ENCODE data around the gene FAM98A. TPM values are rescaled to one million over a fixed set of nuclear protein-coding genes. Genes with fewer than 3 reads are reported as not detected.

The FAM98A gene
- total and polyA plus RNA-seq, 4 donors, result 29.8 to 44.4 (median 41.3) TPM

GRCh38 chr2:33617989-33618388 is 18.9 kb upstream of the FAM98A start:
- Histone ChIP-seq H3K4me1 (ENCODE audit: control insufficient read depth, insufficient read depth, low read length) (no peaks in the 10 kb centered on the region), H3K4me3 (ENCODE audit: low read depth, low read length) (no peak overlapping the region), H3K36me3 (ENCODE audit: control insufficient read depth, insufficient read depth, low read length) (no peaks in the 10 kb centered on the region), H3K27me3 (ENCODE audit: control insufficient read depth, insufficient read depth, low read length) (no peaks in the 10 kb centered on the region), H3K9me3 (ENCODE audit: control insufficient read depth, insufficient read depth, low read length) (no peaks in the 10 kb centered on the region), H3K27ac (ENCODE audit: low read depth, low read length) (no peak overlapping the region)
- no CpG with 5 or more reads among the region's 1 CpG for WGBS (ENCODE audit: insufficient coverage)
- DNase-seq (ENCODE audit: low read depth in 4 of 6, low spot score in 6 of 6), result no peak

GRCh38 chr2:33617401-33617800 is 18.3 kb upstream of the FAM98A start:
- Histone ChIP-seq H3K4me3 (ENCODE audit: low read depth, low read length) (no peak overlapping the region), H3K9me3 (ENCODE audit: control insufficient read depth, insufficient read depth, low read length) (no peaks in the 10 kb centered on the region), H3K36me3 (ENCODE audit: control insufficient read depth, insufficient read depth, low read length) (no peaks in the 10 kb centered on the region), H3K4me1 (ENCODE audit: control insufficient read depth, insufficient read depth, low read length) (no peaks in the 10 kb centered on the region), H3K27me3 (ENCODE audit: control insufficient read depth, insufficient read depth, low read length) (no peaks in the 10 kb centered on the region), H3K27ac (ENCODE audit: low read depth, low read length) (no peak overlapping the region)
- DNase-seq (ENCODE audit: low read depth in 4 of 6, low spot score in 6 of 6), result no peak
- WGBS (ENCODE audit: insufficient coverage), result 100% methylated on average over 2 of the region's 2 CpGs

GRCh38 chr2:33616873-33617272 is 17.8 kb upstream of the FAM98A start:
- no peak overlapping the region for H3K4me3 ChIP-seq (ENCODE audit: low read depth, low read length)
- no peaks in the 10 kb centered on the region for H3K27me3 ChIP-seq (ENCODE audit: control insufficient read depth, insufficient read depth, low read length)
- H3K9me3 ChIP-seq (ENCODE audit: control insufficient read depth, insufficient read depth, low read length), result no peaks in the 10 kb centered on the region
- DNase-seq (ENCODE audit: low read depth in 4 of 6, low spot score in 6 of 6), result no peak
- H3K4me1 ChIP-seq (ENCODE audit: control insufficient read depth, insufficient read depth, low read length), result no peaks in the 10 kb centered on the region
- H3K27ac ChIP-seq (ENCODE audit: low read depth, low read length), result no peak overlapping the region
- H3K36me3 ChIP-seq (ENCODE audit: control insufficient read depth, insufficient read depth, low read length), result no peaks in the 10 kb centered on the region
- 90% methylated on average over 1 of the region's 2 CpGs for whole genome bisulfite sequencing (ENCODE audit: insufficient coverage)

- H3K4me3 ChIP-seq (ENCODE audit: low read depth, low read length), result no peak overlapping the region
- no peaks in the 10 kb centered on the region for H3K9me3 ChIP-seq (ENCODE audit: control insufficient read depth, insufficient read depth, low read length)
- H3K27ac ChIP-seq (ENCODE audit: low read depth, low read length), result no peak overlapping the region
- H3K27me3 ChIP-seq (ENCODE audit: control insufficient read depth, insufficient read depth, low read length), result no peaks in the 10 kb centered on the region
- H3K36me3 ChIP-seq (ENCODE audit: control insufficient read depth, insufficient read depth, low read length), result no peaks in the 10 kb centered on the region
- H3K4me1 ChIP-seq (ENCODE audit: control insufficient read depth, insufficient read depth, low read length), result no peaks in the 10 kb centered on the region
- no peak for DNase-seq (ENCODE audit: low read depth in 4 of 6, low spot score in 6 of 6)
These were observed 15.1 kb upstream of the FAM98A start for GRCh38 chr2:33614190-33614589.

- H3K27ac ChIP-seq (ENCODE audit: low read depth, low read length), result no peak overlapping the region
- H3K4me3 ChIP-seq (ENCODE audit: low read depth, low read length), result no peak overlapping the region
- no peaks in the 10 kb centered on the region for H3K9me3 ChIP-seq (ENCODE audit: control insufficient read depth, insufficient read depth, low read length)
- no peaks in the 10 kb centered on the region for H3K27me3 ChIP-seq (ENCODE audit: control insufficient read depth, insufficient read depth, low read length)
- WGBS (ENCODE audit: insufficient coverage), result no CpG with 5 or more reads among the region's 2 CpGs
- peak in 1 of 6 donors; percentile 13 for DNase-seq (ENCODE audit: low read depth in 4 of 6, low spot score in 6 of 6)
- H3K4me1 ChIP-seq (ENCODE audit: control insufficient read depth, insufficient read depth, low read length), result no peaks in the 10 kb centered on the region
- H3K36me3 ChIP-seq (ENCODE audit: control insufficient read depth, insufficient read depth, low read length), result no peaks in the 10 kb centered on the region
These were observed 8.8 kb upstream of the FAM98A start for GRCh38 chr2:33607905-33608304.

- peak in 1 of 6 donors; percentile 51 for DNase-seq (ENCODE audit: low read depth in 4 of 6, low spot score in 6 of 6)
- WGBS (ENCODE audit: insufficient coverage), result no CpG with 5 or more reads among the region's 4 CpGs
These were observed 8.2 kb upstream of the FAM98A start for GRCh38 chr2:33607251-33607721.

GRCh38 chr2:33606622-33607021 is 7.5 kb upstream of the FAM98A start:
- no peak for DNase-seq (ENCODE audit: low read depth in 4 of 6, low spot score in 6 of 6)
- no CpG with 5 or more reads among the region's 7 CpGs for WGBS (ENCODE audit: insufficient coverage)
- H3K36me3 ChIP-seq (ENCODE audit: control insufficient read depth, insufficient read depth, low read length), result no peaks in the 10 kb centered on the region
- no peaks in the 10 kb centered on the region for H3K4me1 ChIP-seq (ENCODE audit: control insufficient read depth, insufficient read depth, low read length)
- H3K27me3 ChIP-seq (ENCODE audit: control insufficient read depth, insufficient read depth, low read length), result no peaks in the 10 kb centered on the region
- H3K27ac ChIP-seq (ENCODE audit: low read depth, low read length), result no peak overlapping the region
- no peak overlapping the region for H3K4me3 ChIP-seq (ENCODE audit: low read depth, low read length)
- no peaks in the 10 kb centered on the region for H3K9me3 ChIP-seq (ENCODE audit: control insufficient read depth, insufficient read depth, low read length)

More at GRCh38 chr2:33607251-33607721, 8.2 kb upstream of the FAM98A start:
- Histone ChIP-seq H3K4me1 (ENCODE audit: control insufficient read depth, insufficient read depth, low read length) (no peaks in the 10 kb centered on the region), H3K4me3 (ENCODE audit: low read depth, low read length) (no peak overlapping the region), H3K27ac (ENCODE audit: low read depth, low read length) (no peak overlapping the region), H3K36me3 (ENCODE audit: control insufficient read depth, insufficient read depth, low read length) (no peaks in the 10 kb centered on the region), H3K9me3 (ENCODE audit: control insufficient read depth, insufficient read depth, low read length) (no peaks in the 10 kb centered on the region), H3K27me3 (ENCODE audit: control insufficient read depth, insufficient read depth, low read length) (no peaks in the 10 kb centered on the region)

GRCh38 chr2:33606100-33606499 is 7.0 kb upstream of the FAM98A start:
- no CpG with 5 or more reads among the region's 4 CpGs for WGBS (ENCODE audit: insufficient coverage)
- H3K9me3 ChIP-seq (ENCODE audit: control insufficient read depth, insufficient read depth, low read length), result no peaks in the 10 kb centered on the region
- no peak for DNase-seq (ENCODE audit: low read depth in 4 of 6, low spot score in 6 of 6)
- no peaks in the 10 kb centered on the region for H3K27me3 ChIP-seq (ENCODE audit: control insufficient read depth, insufficient read depth, low read length)
- no peaks in the 10 kb centered on the region for H3K36me3 ChIP-seq (ENCODE audit: control insufficient read depth, insufficient read depth, low read length)
- no peaks in the 10 kb centered on the region for H3K4me1 ChIP-seq (ENCODE audit: control insufficient read depth, insufficient read depth, low read length)
- no peak overlapping the region for H3K27ac ChIP-seq (ENCODE audit: low read depth, low read length)
- H3K4me3 ChIP-seq (ENCODE audit: low read depth, low read length), result no peak overlapping the region

GRCh38 chr2:33605056-33605455 is 6.0 kb upstream of the FAM98A start:
- no peaks in the 10 kb centered on the region for H3K4me1 ChIP-seq (ENCODE audit: control insufficient read depth, insufficient read depth, low read length)
- no peak overlapping the region for H3K4me3 ChIP-seq (ENCODE audit: low read depth, low read length)
- H3K36me3 ChIP-seq (ENCODE audit: control insufficient read depth, insufficient read depth, low read length), result no peaks in the 10 kb centered on the region
- WGBS (ENCODE audit: insufficient coverage), result 69% methylated on average over 3 of the region's 6 CpGs
- H3K27me3 ChIP-seq (ENCODE audit: control insufficient read depth, insufficient read depth, low read length), result no peaks in the 10 kb centered on the region
- H3K27ac ChIP-seq (ENCODE audit: low read depth, low read length), result no peak overlapping the region
- H3K9me3 ChIP-seq (ENCODE audit: control insufficient read depth, insufficient read depth, low read length), result no peaks in the 10 kb centered on the region
- no peak for DNase-seq (ENCODE audit: low read depth in 4 of 6, low spot score in 6 of 6)

- Histone ChIP-seq H3K9me3 (ENCODE audit: control insufficient read depth, insufficient read depth, low read length) (no peaks in the 10 kb centered on the region), H3K27ac (ENCODE audit: low read depth, low read length) (no peak overlapping the region), H3K27me3 (ENCODE audit: control insufficient read depth, insufficient read depth, low read length) (no peaks in the 10 kb centered on the region), H3K4me3 (ENCODE audit: low read depth, low read length) (no peak overlapping the region), H3K36me3 (ENCODE audit: control insufficient read depth, insufficient read depth, low read length) (peaks cover 2% of the 10 kb centered on the region), H3K4me1 (ENCODE audit: control insufficient read depth, insufficient read depth, low read length) (peaks cover 1% of the 10 kb centered on the region)
- 100% methylated on average over 1 of the region's 3 CpGs for WGBS (ENCODE audit: insufficient coverage)
- DNase-seq (ENCODE audit: low read depth in 4 of 6, low spot score in 6 of 6), result no peak
These were observed 4.3 kb upstream of the FAM98A start for GRCh38 chr2:33603416-33603815.

All from spinal cord (tissue), 10 donors.